ENCODE measurements around the gene EVL.

The EVL gene

DNA sequence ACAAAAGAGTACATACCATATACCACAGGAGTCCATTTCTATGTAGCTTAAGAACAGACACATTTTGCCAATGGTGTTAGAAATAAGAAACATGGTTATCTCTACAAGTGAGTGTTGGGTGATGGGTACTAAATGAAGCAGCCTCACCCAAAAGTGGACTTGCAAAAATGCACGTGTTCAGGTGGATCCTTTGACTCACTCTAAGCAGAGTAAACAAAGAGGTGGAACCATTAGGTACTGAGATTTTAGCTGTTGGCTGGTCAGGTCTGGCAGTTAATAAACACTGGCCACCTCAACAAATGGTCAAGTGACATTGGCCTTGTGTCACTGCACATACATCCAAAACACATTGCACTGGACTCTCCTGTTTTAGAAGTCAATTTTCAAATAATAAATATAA, 27.6 kb downstream of the EVL start:
- no peaks in the 10 kb centered on the region for H3K9me3 ChIP-seq (ENCODE audit: control insufficient read depth, low read length)
- peak overlapping the region; percentile 58 for H3K27ac ChIP-seq (ENCODE audit: insufficient read depth, low read length, poor library complexity, severe bottlenecking)
- DNase-seq = no peak
- peaks cover 71% of the 10 kb centered on the region for H3K36me3 ChIP-seq (ENCODE audit: control insufficient read depth, insufficient read depth, low read length)
- H3K27me3 ChIP-seq (replicated peaks; ENCODE audit: control insufficient read depth, insufficient read depth, low read length, poor library complexity, severe bottlenecking) = no peaks in the 10 kb centered on the region
- H3K4me3 ChIP-seq (ENCODE audit: insufficient read depth, low read depth, low read length, poor library complexity, severe bottlenecking) = no peak overlapping the region
- peaks cover 60% of the 10 kb centered on the region for H3K4me1 ChIP-seq (ENCODE audit: control insufficient read depth, insufficient read depth, low read length, poor library complexity, severe bottlenecking)

DNA sequence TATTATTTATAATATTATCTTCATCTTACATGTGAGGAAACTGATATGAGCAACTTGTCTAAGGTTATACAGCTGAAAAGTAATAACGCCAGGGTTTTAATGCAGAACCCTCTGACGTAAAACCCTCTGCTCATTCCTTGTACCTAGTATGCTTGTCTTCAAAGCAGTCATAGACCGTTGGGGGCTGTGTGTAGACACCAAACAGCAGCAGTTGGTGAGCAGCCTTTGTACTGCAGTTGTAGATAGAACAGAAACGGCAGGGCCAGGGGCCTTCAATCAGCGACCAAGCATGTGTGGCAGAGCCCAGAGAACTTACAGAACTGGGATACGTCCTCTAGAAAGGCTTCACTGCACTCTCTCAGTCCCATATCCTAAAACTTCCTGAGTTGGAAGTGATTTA, 28.1 kb downstream of the EVL start:
- no peak overlapping the region for H3K4me3 ChIP-seq (ENCODE audit: insufficient read depth, low read depth, low read length, poor library complexity, severe bottlenecking)
- H3K9me3 ChIP-seq (ENCODE audit: control insufficient read depth, low read length) = no peaks in the 10 kb centered on the region
- H3K27me3 ChIP-seq (replicated peaks; ENCODE audit: control insufficient read depth, insufficient read depth, low read length, poor library complexity, severe bottlenecking) = no peaks in the 10 kb centered on the region
- H3K36me3 ChIP-seq (ENCODE audit: control insufficient read depth, insufficient read depth, low read length) = peaks cover 71% of the 10 kb centered on the region
- DNase-seq = no peak
- peak overlapping the region; percentile 58 for H3K27ac ChIP-seq (ENCODE audit: insufficient read depth, low read length, poor library complexity, severe bottlenecking)
- H3K4me1 ChIP-seq (ENCODE audit: control insufficient read depth, insufficient read depth, low read length, poor library complexity, severe bottlenecking) = peaks cover 63% of the 10 kb centered on the region

DNA sequence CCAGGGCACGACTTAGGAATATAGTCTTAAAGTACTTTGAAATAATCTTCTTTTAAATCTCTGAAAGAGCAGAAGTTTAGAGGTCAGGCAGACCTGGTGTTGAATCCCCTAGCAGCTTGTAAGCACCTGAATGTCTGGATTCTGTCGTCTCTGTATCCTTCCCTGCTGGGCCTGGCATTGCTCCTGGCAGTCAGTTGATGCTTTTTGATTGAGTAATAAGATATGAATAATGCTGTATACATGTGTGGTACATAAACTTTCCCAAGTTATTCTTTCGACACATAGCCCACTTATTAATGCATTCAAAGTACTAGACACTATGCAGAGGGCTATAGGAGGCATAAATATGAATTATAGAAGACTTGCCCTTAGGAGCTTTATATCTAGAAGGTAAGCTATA, 31.4 kb downstream of the EVL start:
- Histone ChIP-seq H3K9me3 (ENCODE audit: control insufficient read depth, low read length) (no peaks in the 10 kb centered on the region), H3K27ac (ENCODE audit: insufficient read depth, low read length, poor library complexity, severe bottlenecking) (peak overlapping the region; percentile 34), H3K27me3 (replicated peaks; ENCODE audit: control insufficient read depth, insufficient read depth, low read length, poor library complexity, severe bottlenecking) (no peaks in the 10 kb centered on the region), H3K4me1 (ENCODE audit: control insufficient read depth, insufficient read depth, low read length, poor library complexity, severe bottlenecking) (peaks cover 80% of the 10 kb centered on the region), H3K36me3 (ENCODE audit: control insufficient read depth, insufficient read depth, low read length) (peaks cover 63% of the 10 kb centered on the region), H3K4me3 (ENCODE audit: insufficient read depth, low read depth, low read length, poor library complexity, severe bottlenecking) (no peak overlapping the region)
- DNase-seq = no peak

DNA sequence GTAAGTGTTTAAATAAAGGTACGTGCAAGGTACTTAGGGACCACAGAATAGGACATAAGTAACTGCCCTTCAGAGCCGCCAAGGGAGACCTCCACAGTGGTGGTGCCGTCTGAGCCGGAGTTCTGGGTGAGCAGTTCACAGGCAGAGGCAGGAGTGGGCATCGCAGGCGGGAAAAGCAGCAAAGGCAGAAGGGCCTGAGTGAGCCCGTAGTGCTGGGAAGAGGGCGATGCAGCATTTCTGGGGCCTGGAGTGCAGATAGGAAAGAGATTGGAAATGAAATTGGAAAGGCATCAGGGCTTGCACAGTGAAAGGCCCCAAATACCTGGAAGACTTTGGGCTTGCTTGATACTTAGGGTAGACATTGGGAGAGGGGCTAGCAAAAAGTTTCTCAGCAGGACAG, 32.9 kb downstream of the EVL start:
- Histone ChIP-seq H3K4me3 (ENCODE audit: insufficient read depth, low read depth, low read length, poor library complexity, severe bottlenecking) (no peak overlapping the region), H3K9me3 (ENCODE audit: control insufficient read depth, low read length) (no peaks in the 10 kb centered on the region), H3K36me3 (ENCODE audit: control insufficient read depth, insufficient read depth, low read length) (peaks cover 71% of the 10 kb centered on the region), H3K4me1 (ENCODE audit: control insufficient read depth, insufficient read depth, low read length, poor library complexity, severe bottlenecking) (peaks cover 83% of the 10 kb centered on the region), H3K27me3 (replicated peaks; ENCODE audit: control insufficient read depth, insufficient read depth, low read length, poor library complexity, severe bottlenecking) (no peaks in the 10 kb centered on the region), H3K27ac (ENCODE audit: insufficient read depth, low read length, poor library complexity, severe bottlenecking) (peak overlapping the region; percentile 48)
- no peak for DNase-seq

DNA sequence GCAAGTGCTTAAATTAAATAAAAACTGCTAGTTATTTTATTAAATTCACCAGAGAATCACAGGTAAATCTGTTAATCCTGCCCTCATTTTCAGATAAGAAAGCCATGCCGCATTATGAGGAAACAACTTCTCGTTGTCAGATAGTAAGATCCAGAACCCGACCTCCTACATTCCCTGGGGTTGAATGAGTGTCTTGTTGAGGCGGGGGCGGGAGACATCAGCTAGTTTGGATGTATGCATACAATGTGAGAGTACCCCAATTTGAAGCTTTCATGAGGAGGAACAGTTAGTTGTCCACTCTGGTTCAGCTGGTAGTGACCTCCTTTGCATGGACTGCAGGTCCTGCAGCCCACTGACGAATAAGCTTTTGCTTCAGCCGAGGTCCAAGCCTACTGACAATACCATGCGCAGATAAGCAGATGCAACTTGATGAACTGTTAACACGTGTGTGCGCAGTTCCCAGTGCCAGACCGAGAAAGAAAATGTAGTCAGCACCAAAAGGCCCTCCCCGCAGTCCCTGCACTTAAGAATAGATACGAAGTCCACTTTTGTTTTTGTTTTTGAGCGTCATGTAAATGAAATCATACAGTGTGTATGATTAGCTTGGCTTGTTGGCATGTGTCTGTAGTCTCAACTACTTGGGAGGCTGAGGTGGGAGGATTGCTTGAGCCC, 34.9 kb downstream of the EVL start:
- H3K4me3 ChIP-seq (ENCODE audit: insufficient read depth, low read depth, low read length, poor library complexity, severe bottlenecking) = peak overlapping the region; percentile 20
- peaks cover 91% of the 10 kb centered on the region for H3K4me1 ChIP-seq (ENCODE audit: control insufficient read depth, insufficient read depth, low read length, poor library complexity, severe bottlenecking)
- H3K9me3 ChIP-seq (ENCODE audit: control insufficient read depth, low read length) = no peaks in the 10 kb centered on the region
- DNase-seq = no peak
- H3K27me3 ChIP-seq (replicated peaks; ENCODE audit: control insufficient read depth, insufficient read depth, low read length, poor library complexity, severe bottlenecking) = no peaks in the 10 kb centered on the region
- peaks cover 69% of the 10 kb centered on the region for H3K36me3 ChIP-seq (ENCODE audit: control insufficient read depth, insufficient read depth, low read length)
- peak overlapping the region; percentile 48 for H3K27ac ChIP-seq (ENCODE audit: insufficient read depth, low read length, poor library complexity, severe bottlenecking)

DNA sequence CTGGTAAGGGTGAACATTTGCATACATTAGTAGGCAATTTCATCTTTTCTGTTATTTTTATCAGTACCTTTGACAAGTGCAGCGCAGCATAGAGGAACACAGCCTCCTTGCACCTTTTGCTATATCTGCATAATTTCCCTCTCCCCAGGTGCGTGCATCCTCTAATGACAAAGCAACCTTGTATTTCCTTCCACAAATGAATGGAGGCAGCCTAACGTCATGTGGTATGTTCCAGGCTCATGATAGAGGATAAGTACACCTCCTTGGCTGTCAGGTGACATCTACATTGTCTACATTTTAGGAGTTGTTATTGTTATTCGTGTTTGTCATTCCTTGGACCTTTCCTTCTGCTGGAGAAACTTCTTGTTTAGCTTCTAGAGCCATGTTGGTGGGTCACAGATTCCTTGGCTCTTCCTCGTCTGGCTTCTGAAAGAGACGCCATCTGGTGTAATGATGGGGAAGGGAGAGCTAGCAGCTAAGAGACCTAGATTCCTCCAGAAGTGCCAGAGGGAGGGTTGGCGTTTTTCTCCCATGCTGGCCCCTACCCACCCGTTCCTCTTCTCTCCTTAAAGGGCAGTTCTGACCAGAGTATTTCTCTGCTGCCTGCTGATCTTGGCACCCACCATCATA, 37.0 kb downstream of the EVL start:
- Histone ChIP-seq H3K27ac (ENCODE audit: insufficient read depth, low read length, poor library complexity, severe bottlenecking) (peak overlapping the region; percentile 59), H3K4me3 (ENCODE audit: insufficient read depth, low read depth, low read length, poor library complexity, severe bottlenecking) (no peak overlapping the region), H3K27me3 (replicated peaks; ENCODE audit: control insufficient read depth, insufficient read depth, low read length, poor library complexity, severe bottlenecking) (no peaks in the 10 kb centered on the region), H3K4me1 (ENCODE audit: control insufficient read depth, insufficient read depth, low read length, poor library complexity, severe bottlenecking) (peaks cover 91% of the 10 kb centered on the region), H3K36me3 (ENCODE audit: control insufficient read depth, insufficient read depth, low read length) (peaks cover 62% of the 10 kb centered on the region), H3K9me3 (ENCODE audit: control insufficient read depth, low read length) (no peaks in the 10 kb centered on the region)
- DNase-seq = no peak

DNA sequence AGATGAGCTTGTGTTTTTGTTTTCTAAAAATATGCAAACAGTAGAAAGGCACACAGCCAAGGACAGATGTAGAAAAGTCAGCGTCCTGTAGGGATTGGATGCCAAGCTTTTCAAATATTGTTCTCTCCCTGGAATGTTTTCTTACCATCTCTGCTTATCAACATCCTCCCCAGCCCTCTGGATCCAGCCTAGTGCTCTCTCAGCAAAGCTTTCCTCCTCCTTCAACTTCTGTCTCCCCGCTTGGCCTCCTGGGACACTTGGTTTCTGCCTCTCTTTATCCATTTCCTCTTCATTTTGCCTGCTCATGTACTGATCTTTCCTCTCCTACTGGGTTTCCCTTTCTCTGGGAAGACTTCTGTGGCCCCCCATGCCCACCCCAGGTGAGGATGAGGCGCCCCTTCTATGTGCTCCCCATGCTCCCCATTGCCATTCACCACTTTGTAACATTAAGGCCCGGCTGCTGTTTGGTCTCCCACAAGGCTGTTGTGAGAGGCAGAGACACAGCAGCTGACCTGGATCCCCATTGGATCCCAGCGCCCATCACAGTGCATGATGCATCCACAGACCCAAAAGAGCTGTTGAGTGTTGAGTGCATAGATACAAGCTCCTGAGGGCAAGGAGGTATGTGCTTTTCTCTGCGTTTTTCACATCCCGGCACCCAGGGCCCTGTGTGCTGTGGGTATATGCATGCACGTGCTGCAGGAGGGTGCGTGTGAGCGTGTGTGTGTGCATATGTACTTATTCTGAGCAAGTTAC, 38.2 kb downstream of the EVL start:
- H3K9me3 ChIP-seq (ENCODE audit: control insufficient read depth, low read length) = no peaks in the 10 kb centered on the region
- H3K27ac ChIP-seq (ENCODE audit: insufficient read depth, low read length, poor library complexity, severe bottlenecking) = peak overlapping the region; percentile 81
- no peak for DNase-seq
- H3K27me3 ChIP-seq (replicated peaks; ENCODE audit: control insufficient read depth, insufficient read depth, low read length, poor library complexity, severe bottlenecking) = no peaks in the 10 kb centered on the region
- peak overlapping the region; percentile 23 for H3K4me3 ChIP-seq (ENCODE audit: insufficient read depth, low read depth, low read length, poor library complexity, severe bottlenecking)
- peaks cover 62% of the 10 kb centered on the region for H3K36me3 ChIP-seq (ENCODE audit: control insufficient read depth, insufficient read depth, low read length)
- peaks cover 92% of the 10 kb centered on the region for H3K4me1 ChIP-seq (ENCODE audit: control insufficient read depth, insufficient read depth, low read length, poor library complexity, severe bottlenecking)

DNA sequence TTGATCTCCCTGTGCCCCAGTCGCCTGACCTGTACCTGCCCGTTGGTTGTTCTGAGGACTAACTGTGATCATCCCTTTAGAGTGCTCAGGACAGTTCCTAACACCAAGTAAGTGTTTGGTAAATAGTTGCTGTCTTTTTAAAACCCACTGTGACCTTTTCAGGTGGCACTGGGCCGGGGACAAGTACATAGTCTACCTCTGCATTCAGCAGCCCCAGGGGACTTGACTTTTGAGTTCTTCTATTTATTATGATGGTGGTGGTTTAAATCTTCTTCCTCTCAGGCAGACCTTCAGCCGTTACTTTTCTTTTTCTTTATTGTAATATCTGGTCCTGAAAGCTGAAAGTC, 38.8 kb downstream of the EVL start:
- Histone ChIP-seq H3K27me3 (replicated peaks; ENCODE audit: control insufficient read depth, insufficient read depth, low read length, poor library complexity, severe bottlenecking) (no peaks in the 10 kb centered on the region), H3K27ac (ENCODE audit: insufficient read depth, low read length, poor library complexity, severe bottlenecking) (peak overlapping the region; percentile 81), H3K36me3 (ENCODE audit: control insufficient read depth, insufficient read depth, low read length) (peaks cover 63% of the 10 kb centered on the region), H3K4me1 (ENCODE audit: control insufficient read depth, insufficient read depth, low read length, poor library complexity, severe bottlenecking) (peaks cover 90% of the 10 kb centered on the region), H3K4me3 (ENCODE audit: insufficient read depth, low read depth, low read length, poor library complexity, severe bottlenecking) (peak overlapping the region; percentile 23), H3K9me3 (ENCODE audit: control insufficient read depth, low read length) (no peaks in the 10 kb centered on the region)
- no peak for DNase-seq

DNA sequence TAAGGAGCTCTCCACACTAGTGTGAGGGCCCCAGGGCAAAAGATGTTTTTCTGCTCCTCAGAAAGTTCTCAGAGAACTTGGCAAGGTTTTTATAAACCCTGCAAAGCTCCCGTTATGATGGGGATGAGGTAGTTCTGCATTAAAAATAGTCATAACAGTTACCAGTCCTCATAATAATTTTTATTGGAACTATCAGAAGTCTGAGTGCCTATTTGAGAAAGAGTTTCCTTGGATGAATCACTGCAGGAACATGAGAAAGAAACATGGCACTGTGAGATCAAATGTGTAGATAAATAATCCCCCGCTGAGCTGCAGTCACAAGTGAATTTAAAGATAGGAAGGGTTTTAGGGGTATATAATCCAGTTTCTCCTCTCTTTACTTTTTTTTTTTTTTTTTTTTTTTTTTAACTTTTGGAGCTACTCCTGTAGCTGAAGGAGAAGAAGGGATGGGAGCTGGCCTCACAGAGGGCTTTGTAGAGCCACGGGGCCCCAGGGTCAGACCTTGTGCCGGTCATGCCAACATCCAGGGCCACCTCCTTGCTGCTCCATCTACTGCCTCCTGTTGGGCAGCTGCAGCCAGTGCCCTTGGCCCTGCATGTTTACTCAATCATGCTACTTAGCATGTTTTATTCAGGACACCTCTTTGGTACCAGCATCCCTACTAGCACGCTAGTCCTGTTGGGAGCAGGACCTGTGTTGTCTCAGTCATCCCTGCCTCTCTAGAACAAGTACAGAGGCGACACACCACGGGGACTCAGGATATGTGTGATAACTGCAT, 39.5 kb downstream of the EVL start:
- H3K4me3 ChIP-seq (ENCODE audit: insufficient read depth, low read depth, low read length, poor library complexity, severe bottlenecking) = peak overlapping the region; percentile 7
- no peaks in the 10 kb centered on the region for H3K27me3 ChIP-seq (replicated peaks; ENCODE audit: control insufficient read depth, insufficient read depth, low read length, poor library complexity, severe bottlenecking)
- H3K36me3 ChIP-seq (ENCODE audit: control insufficient read depth, insufficient read depth, low read length) = peaks cover 67% of the 10 kb centered on the region
- H3K27ac ChIP-seq (ENCODE audit: insufficient read depth, low read length, poor library complexity, severe bottlenecking) = peak overlapping the region; percentile 81
- no peaks in the 10 kb centered on the region for H3K9me3 ChIP-seq (ENCODE audit: control insufficient read depth, low read length)
- no peak for DNase-seq
- H3K4me1 ChIP-seq (ENCODE audit: control insufficient read depth, insufficient read depth, low read length, poor library complexity, severe bottlenecking) = peaks cover 85% of the 10 kb centered on the region
